OCI-LY3 (cell line): ENCODE data around the gene AFDN.

ENCODE experiments used
- CTCF ChIP-seq: fragments of 200-600, 300-600 bp; sonication (generic); IDR thresholded peaks from 2 replicates; pipeline ENCODE4 v1.5.1; 2014; ENCODE audit warnings: antibody characterized with exemption, low read length, low read depth
- EZH2phosphoT487 ChIP-seq: fragments of 200-600 bp; shearing (Covaris generic); IDR thresholded peaks from 2 replicates; pipeline ENCODE4 v1.6.1; 2018; ENCODE audit warnings: antibody characterized with exemption, mixed run types, low read depth

GRCh38 chr6:167910652-167911051, 83.9 kb downstream of the AFDN start:
- TF ChIP-seq CTCF (no peak), EZH2phosphoT487 (no peak)
